Endometrial microvascular endothelial cells (primary cell): ENCODE data around the gene IL19. TPM values are rescaled to one million over a fixed set of nuclear protein-coding genes. Genes with fewer than 3 reads are reported as not detected.

Experiments
- in situ Hi-C: cut with HindIII; loops from 2 replicates; pipeline ENCODE4 v1.10.0; 2017; ENCODE audit warnings: low sequenced_read_pairs, low pct_unique_long_range_greater_than_20kb; ENCODE audit errors: inconsistent ontology term
- total RNA-seq: library from RNA; depleted of rRNA; stranded (reverse); fragments of >200 nt; gene quantifications from one replicate; pipeline ENCODE4 v1.2.3, GENCODE V29; 2015; ENCODE audit errors: inconsistent ontology term

IL19 gene
- total RNA-seq, 1 donor from 2014 or later: not detected

DNA sequence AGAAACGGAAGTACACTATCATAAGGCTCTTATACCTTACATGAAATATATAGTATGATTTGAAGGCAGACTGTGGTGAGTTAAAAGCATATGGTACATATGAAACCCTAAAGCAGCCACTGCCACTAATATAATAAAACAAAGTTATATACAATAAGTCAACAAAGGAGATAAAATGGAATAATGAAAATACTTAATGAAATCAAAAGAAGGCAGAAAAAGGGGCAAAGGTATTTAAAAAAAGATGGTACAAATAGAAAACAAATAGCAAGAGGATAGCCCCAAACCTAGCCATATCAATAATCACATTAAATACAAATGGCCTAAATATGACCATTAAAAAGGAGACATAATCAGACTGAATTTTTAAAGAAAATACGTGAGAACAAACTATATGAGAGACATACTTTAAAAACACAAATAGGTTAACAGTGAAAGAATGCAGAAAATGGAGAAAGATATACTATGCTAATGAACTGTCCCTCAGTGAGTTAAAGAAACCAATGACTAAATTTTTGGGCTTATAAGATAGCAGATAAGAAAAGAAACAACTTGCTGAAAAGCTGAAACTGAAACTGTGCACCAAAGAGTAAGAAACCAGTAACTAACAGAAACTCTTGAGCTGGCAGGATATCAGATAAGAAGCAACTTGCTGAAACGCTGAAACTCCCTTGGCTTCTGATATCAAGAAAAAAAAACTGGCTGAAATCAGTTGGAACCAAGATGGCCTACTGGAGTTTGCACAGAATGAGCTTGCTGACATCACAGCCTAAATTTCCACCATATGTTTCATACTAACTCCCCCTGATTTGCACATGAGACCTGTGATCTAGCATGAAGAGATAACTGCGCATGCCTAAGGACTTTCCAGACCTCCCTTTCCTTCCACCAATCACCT, 46.1 kb downstream of the IL19 start:
- in situ Hi-C loops: no loop called here

DNA sequence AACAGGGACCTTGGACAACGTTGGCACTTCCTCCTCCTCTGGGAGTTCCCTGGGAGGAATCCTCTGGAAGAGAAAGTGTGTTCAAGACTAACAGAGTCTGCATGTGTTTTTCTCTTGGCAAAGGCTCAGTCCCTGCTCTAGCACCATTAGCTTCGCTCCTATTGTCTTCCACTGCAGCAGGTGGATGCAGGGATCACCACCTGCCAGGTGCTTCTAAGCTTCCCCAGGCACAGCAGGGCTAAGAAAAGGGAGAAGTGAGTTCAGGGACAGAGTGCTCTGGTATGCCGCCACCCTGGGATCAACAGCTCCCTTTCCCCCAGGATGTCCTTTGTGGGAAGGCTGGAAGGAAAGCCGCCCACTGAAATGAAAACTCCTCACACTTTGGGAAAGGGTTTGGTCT, 50.9 kb downstream of the IL19 start:
- in situ Hi-C loops: no loop called here

- in situ Hi-C loops: no loop called here
Measured at GRCh38 chr1:206823727-206824126, 53.2 kb downstream of the IL19 start.

DNA sequence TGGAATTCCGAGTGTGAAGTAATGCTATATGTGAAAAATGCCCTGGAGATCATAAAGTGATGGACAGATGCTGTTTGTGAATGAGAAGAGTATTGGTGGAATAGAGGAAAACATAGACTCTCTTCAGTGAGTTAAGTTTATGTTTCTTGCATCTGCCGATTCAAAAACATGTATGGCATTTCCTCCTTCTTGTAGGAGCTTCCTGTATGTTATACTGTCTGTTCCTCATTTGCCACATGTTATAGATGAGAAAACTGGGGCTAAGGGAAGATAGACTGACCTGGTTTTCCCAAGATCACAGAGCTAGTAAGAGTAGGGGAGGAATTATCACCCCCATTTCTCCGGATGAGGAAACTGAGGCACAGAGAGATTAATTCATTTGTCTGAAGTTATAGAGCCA, 53.8 kb downstream of the IL19 start:
- in situ Hi-C loops: no loop called here

- in situ Hi-C loops: no loop called here
Measured at GRCh38 chr1:206826394-206826793, 55.8 kb downstream of the IL19 start.

- in situ Hi-C loops: no loop called here
Measured at GRCh38 chr1:206828061-206828460, 57.5 kb downstream of the IL19 start.

- in situ Hi-C loops: no loop called here
Measured at GRCh38 chr1:206828765-206829164, 58.2 kb downstream of the IL19 start.

DNA sequence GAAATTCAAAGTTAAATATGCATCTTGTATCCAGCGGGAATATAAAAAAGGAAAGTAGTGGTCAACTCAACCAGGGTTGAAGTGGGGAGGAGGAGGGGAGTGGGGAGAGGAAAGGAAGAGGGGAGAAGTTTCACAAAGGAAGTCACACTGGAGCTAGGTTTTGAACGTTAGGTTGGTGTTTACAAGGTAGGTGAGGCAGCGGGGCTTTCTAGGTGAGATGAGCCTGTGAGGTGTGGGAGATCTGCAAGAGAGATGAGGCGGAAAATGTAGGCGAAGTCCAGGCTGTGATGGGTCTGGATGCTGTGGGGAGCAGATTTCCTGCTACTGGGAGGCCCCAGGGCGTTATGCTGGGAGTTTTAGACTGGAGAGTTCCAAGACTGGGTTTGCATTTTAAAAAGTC, 58.7 kb downstream of the IL19 start:
- in situ Hi-C loops: no loop called here

DNA sequence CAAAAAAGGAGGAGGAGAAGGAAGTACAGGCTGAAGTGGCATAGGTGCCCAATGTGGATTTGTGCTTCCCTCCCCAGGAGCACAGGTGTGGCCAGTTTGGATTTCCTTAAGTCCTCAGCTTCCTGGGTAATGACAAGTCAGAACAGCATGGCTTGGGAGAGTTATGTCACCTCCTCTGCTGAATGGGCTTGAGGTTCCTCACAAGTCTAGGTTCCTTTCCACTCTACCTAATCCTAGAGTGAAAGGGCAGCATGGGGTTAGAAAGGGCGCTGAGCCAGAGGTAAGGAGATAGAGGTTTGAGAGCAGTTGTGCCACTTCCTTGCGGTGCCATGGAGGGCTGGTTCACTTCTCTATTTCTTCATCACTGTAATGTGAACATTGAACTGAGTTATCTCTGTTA, 59.3 kb downstream of the IL19 start:
- in situ Hi-C loops: no loop called here

DNA sequence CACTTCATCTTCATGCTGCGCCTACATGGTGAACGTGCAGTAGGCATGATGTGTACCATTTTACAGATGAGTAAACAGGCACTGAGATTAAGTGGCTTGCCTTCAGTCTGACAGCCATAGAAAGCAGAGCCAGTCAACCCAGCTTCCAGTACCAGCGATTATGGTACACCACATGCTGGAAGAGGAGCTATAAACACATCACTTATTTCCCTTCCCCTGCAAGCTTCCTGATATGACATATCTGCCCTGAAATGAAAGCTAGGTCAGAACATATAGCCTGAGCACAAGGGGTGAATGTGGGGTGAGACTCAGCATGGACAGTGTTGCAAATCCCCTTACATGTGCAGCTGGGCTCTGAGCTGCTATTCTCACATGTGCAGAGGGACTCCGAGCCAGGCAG, 61.1 kb downstream of the IL19 start:
- in situ Hi-C loops: no loop called here

- in situ Hi-C loops: no loop called here
Measured at GRCh38 chr1:206832352-206832880, 61.8 kb downstream of the IL19 start.

DNA sequence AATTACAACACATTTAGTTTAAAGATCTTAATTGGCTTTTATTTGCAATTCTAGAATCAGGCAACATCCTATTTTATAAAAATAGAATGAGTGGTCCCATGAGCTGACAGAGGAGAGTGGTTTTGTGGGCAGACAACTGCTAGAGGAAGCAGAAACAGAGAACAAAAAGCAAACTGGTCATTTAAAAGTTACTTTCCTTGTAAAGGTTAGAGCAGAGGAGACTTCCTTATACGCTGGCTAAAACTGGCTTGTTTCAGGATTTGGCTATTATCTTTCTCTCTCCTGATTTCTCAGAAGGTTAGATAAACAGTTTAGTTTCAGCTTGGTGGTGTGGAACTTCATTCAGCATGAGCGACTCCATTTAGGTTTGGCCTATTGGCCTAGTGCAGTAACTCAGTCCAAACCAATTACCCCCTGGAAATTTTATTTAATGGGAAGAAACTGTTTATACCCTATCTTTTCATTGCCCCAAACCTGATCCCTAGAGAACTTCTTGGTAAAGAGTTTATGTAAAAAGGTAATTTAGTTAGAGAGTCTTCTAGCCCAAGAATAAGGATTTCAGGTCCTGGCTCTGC, 62.6 kb downstream of the IL19 start:
- in situ Hi-C loops: no loop called here

GRCh38 chr1:206833801-206834200, 63.2 kb downstream of the IL19 start:
- in situ Hi-C loops: no loop called here

DNA sequence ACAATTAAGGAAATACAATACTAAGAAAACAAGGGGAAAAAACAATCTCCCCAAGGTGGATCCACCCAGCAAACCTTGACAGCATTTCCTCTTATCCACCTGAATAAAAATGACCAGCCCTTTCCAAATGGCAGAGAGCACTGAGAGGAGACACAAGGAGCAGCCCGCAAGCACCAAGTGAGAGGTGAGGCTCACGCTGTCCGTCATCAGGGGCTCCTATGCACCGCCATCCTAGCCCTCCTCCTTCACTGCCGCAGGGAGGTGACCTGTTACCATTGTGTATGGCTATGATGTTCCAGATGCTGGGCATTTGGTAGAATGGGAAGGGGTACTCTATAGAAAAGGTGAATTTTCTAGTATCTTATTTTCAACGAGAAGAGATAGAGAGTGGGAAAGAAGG, 63.6 kb downstream of the IL19 start:
- in situ Hi-C loops: no loop called here

- in situ Hi-C loops: no loop called here
Measured at GRCh38 chr1:206834711-206835110, 64.1 kb downstream of the IL19 start.

DNA sequence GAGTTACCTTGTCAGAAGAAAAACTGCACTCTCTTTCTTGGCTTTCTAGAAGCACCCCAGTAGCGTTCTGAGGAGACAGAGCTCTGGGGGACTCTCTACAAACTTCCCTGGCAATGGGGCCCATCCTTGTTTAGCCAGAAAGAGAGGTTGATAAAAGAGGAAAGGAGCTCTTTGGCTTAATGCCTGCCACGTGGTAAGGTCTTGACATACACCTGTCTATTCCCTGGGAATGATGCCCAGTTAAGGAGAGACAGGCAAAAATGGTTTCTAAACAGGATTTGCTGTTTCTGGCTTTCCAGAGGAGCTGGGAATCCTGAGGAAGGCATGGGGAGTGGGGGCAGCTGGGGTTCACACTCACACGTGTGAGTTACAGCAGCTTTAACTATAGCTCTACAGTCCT, 64.6 kb downstream of the IL19 start:
- in situ Hi-C loops: no loop called here

- in situ Hi-C loops: no loop called here
Measured at GRCh38 chr1:206836111-206836510, 65.5 kb downstream of the IL19 start.

- in situ Hi-C loops: no loop called here
Measured at GRCh38 chr1:206839006-206839560, 68.5 kb downstream of the IL19 start.

DNA sequence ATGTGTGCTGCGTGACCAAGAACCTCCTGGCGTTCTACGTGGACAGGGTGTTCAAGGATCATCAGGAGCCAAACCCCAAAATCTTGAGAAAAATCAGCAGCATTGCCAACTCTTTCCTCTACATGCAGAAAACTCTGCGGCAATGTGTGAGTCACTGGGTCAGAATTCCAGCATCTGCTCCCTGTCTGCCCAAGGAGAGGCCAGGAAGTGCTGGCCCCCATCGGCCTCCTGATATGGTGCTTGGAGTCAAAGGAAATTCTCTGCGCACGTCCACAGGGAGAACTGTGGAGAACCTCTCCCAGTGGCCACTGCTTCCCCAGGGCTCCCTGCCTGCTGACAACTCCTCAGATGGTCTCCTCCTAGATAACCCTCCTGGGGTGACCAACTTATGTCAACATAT, 69.3 kb downstream of the IL19 start:
- in situ Hi-C loops: no loop called here
